Measurements from ENCODE around the gene INTS15.
"Not testable (repeated sequence)": the region's sequence is repeated elsewhere in the genome, so short reads cannot be mapped to it uniquely, and the experiment has no call there.

The INTS15 gene

GRCh38 chr7:6634971-6635370 is 45.1 kb downstream of the INTS15 start:
- TF ChIP-seq POLR2AphosphoS5 (IDR thresholded peaks at IDR 0.05; ENCODE audit: low read depth) (peak; percentile 54; the same call in 1 of the 2 replicates), SPI1 (IDR thresholded peaks at IDR 0.05; ENCODE audit: borderline replicate concordance, low read depth) (peak; percentile 91), GABPA (IDR thresholded peaks at IDR 0.05; ENCODE audit: low read depth) (0 out of 2 replicates have a peak, but pooled peaks have one; percentile 35)
- peak overlapping the region; percentile 73 for H3K27ac ChIP-seq (replicated peaks)
- peak; percentile 61 to 90 for DNase-seq (ENCODE audit: low read depth in 1 of 2, low spot score in 1 of 2)
- H3K27me3 ChIP-seq (ENCODE audit: insufficient read depth, poor library complexity, severe bottlenecking); H3K4me3 ChIP-seq (replicated peaks; ENCODE audit: insufficient read depth, low read length): not testable (repeated sequence)

GRCh38 chr7:6636741-6637543 is 47.1 kb downstream of the INTS15 start, which contains the start of gene ZNF316:
Gene ZNF316 (plus strand): TSS chr7:6637318. CDS start chr7:6642410, 5,092 bp downstream.
- Histone ChIP-seq H3K27ac (replicated peaks) (peak within 1 kb of the TSS; percentile 77), H3K27me3 (ENCODE audit: insufficient read depth, poor library complexity, severe bottlenecking) (no peaks in the 10 kb centered on the region), H3K4me3 (replicated peaks; ENCODE audit: insufficient read depth, low read length) (peak within 1 kb of the TSS; percentile 78)
- TF ChIP-seq CTCF (IDR thresholded peaks at IDR 0.05; ENCODE audit: insufficient read depth, low read length) (no peak), POLR2AphosphoS5 (IDR thresholded peaks at IDR 0.05; ENCODE audit: low read depth) (peak; percentile 50; the same call in 1 of the 2 replicates), SPI1 (IDR thresholded peaks at IDR 0.05; ENCODE audit: borderline replicate concordance, low read depth) (no peak), GABPA (IDR thresholded peaks at IDR 0.05; ENCODE audit: low read depth) (peak; percentile 82)
- peak; percentile 18 to 41 for DNase-seq (ENCODE audit: low read depth in 1 of 2, low spot score in 1 of 2)

- Histone ChIP-seq H3K4me3 (replicated peaks; ENCODE audit: insufficient read depth, low read length) (peak overlapping the region; percentile 78), H3K27ac (replicated peaks) (peak overlapping the region; percentile 44), H3K27me3 (ENCODE audit: insufficient read depth, poor library complexity, severe bottlenecking) (no peaks in the 10 kb centered on the region)
- DNase-seq (ENCODE audit: low read depth in 1 of 2, low spot score in 1 of 2) = peak in 1 of 2 experiments; percentile 32
- TF ChIP-seq CTCF (IDR thresholded peaks at IDR 0.05; ENCODE audit: insufficient read depth, low read length) (no peak), SPI1 (IDR thresholded peaks at IDR 0.05; ENCODE audit: borderline replicate concordance, low read depth) (peak; percentile 75; the same call in 1 of the 2 replicates), POLR2AphosphoS5 (IDR thresholded peaks at IDR 0.05; ENCODE audit: low read depth) (no peak)
Observed at GRCh38 chr7:6637544-6638229, 47.9 kb downstream of the INTS15 start.

- Histone ChIP-seq H3K27ac (replicated peaks) (no peak overlapping the region), H3K27me3 (ENCODE audit: insufficient read depth, poor library complexity, severe bottlenecking) (no peaks in the 10 kb centered on the region), H3K4me3 (replicated peaks; ENCODE audit: insufficient read depth, low read length) (no peak overlapping the region)
- no peak for TF ChIP-seq SPI1 (IDR thresholded peaks at IDR 0.05; ENCODE audit: borderline replicate concordance, low read depth)
- no peak for TF ChIP-seq POLR2AphosphoS5 (IDR thresholded peaks at IDR 0.05; ENCODE audit: low read depth)
- TF ChIP-seq GABPA (IDR thresholded peaks at IDR 0.05; ENCODE audit: low read depth) = no peak
- TF ChIP-seq CTCF (IDR thresholded peaks at IDR 0.05; ENCODE audit: insufficient read depth, low read length) = no peak
- TF ChIP-seq REST (IDR thresholded peaks at IDR 0.05; ENCODE audit: insufficient replicate concordance, low read depth) = no peak
- DNase-seq (ENCODE audit: low read depth in 1 of 2, low spot score in 1 of 2) = no peak
Observed at GRCh38 chr7:6639032-6639431, 49.2 kb downstream of the INTS15 start.

Data from HL-60 (cell line).